Parathyroid adenoma (tissue), 2 donors: ENCODE results near the gene SAMD4A.

Experiments
- H2AFZ ChIP-seq: fragments of 300-600 bp; sonication (generic); one replicate; pipeline ENCODE4 v1.7.0; 2017; ENCODE audit warnings: antibody characterized with exemption, mild to moderate bottlenecking
- H3K27ac ChIP-seq: fragments of 300-600 bp; sonication (generic); one replicate; pipeline ENCODE4 v1.7.0; 2017
- H3K27me3 ChIP-seq: fragments of 300-600 bp; sonication (generic); one replicate; pipeline ENCODE4 v1.7.0; 2017; ENCODE audit warnings: low read length; ENCODE audit not compliant: control insufficient read depth, insufficient read depth
- H3K36me3 ChIP-seq: fragments of 300-600 bp; sonication (generic); one replicate; pipeline ENCODE4 v1.7.0; 2017; ENCODE audit warnings: low read length; ENCODE audit not compliant: control insufficient read depth, insufficient read depth
- H3K4me1 ChIP-seq: fragments of 300-600 bp; sonication (generic); one replicate; pipeline ENCODE4 v1.7.0; 2017; ENCODE audit warnings: control low read depth
- H3K4me2 ChIP-seq: fragments of 300-600 bp; sonication (generic); one replicate; pipeline ENCODE4 v1.7.0; 2017; ENCODE audit warnings: low read length
- H3K4me3 ChIP-seq: fragments of 300-600 bp; sonication (generic); one replicate; pipeline ENCODE4 v1.7.0; 2017; ENCODE audit warnings: low read depth, low read length
- H3K79me2 ChIP-seq: fragments of 300-600 bp; sonication (generic); one replicate; pipeline ENCODE4 v1.7.0; 2017; ENCODE audit warnings: control low read depth
- H3K9ac ChIP-seq: fragments of 300-600 bp; sonication (generic); one replicate; pipeline ENCODE4 v1.7.0; 2017; ENCODE audit warnings: mild to moderate bottlenecking
- H3K9me3 ChIP-seq: fragments of 300-600 bp; sonication (generic); one replicate; pipeline ENCODE4 v1.7.0; 2017; ENCODE audit warnings: low read length; ENCODE audit not compliant: control insufficient read depth
- CTCF ChIP-seq: fragments of 300-600 bp; sonication (generic); IDR thresholded peaks from one replicate; pipeline ENCODE4 v1.7.0; 2017; ENCODE audit warnings: antibody characterized with exemption, mild to moderate bottlenecking
- donor health status: primary hyperparathyroidism.

The SAMD4A gene

DNA sequence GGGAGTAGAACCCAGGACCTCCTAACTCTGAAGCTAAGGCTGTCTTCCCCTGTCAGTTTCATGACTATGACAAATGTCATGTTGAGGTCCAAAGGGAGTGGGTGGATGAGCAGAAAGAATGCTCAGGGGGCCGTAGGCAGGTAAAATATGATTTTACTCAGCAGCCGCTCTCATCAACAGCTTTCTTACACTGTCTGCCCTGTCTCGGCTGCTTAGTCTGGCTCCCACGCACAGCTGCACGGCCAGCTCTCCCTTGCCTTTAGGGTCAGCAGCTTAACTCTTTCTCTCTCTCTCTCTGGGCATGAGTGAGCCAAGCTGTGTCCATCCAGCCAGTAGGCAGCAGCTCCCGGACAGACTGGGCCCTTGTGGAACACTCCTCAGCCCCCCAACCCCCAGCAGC is 240.5 kb downstream of the SAMD4A start:
- Histone ChIP-seq H3K4me2 (no peak overlapping the region), H3K4me3 (no peak overlapping the region), H3K4me1 (peaks cover 12% of the 10 kb centered on the region), H3K9me3 (no peaks in the 10 kb centered on the region), H3K9ac (no peak overlapping the region), H3K27ac (no peak overlapping the region), H3K36me3 (no peaks in the 10 kb centered on the region), H3K27me3 (peaks cover 3% of the 10 kb centered on the region), H2AFZ (no peak overlapping the region), H3K79me2 (no peaks in the 10 kb centered on the region)
- no peak for TF ChIP-seq CTCF

GRCh38 chr14:54807881-54808280 is 241.0 kb downstream of the SAMD4A start:
- Histone ChIP-seq H3K27ac (no peak overlapping the region), H2AFZ (no peak overlapping the region), H3K9me3 (no peaks in the 10 kb centered on the region), H3K4me2 (no peak overlapping the region), H3K4me3 (no peak overlapping the region), H3K36me3 (no peaks in the 10 kb centered on the region), H3K9ac (no peak overlapping the region), H3K27me3 (peaks cover 3% of the 10 kb centered on the region), H3K4me1 (peaks cover 12% of the 10 kb centered on the region), H3K79me2 (no peaks in the 10 kb centered on the region)
- no peak for TF ChIP-seq CTCF

DNA sequence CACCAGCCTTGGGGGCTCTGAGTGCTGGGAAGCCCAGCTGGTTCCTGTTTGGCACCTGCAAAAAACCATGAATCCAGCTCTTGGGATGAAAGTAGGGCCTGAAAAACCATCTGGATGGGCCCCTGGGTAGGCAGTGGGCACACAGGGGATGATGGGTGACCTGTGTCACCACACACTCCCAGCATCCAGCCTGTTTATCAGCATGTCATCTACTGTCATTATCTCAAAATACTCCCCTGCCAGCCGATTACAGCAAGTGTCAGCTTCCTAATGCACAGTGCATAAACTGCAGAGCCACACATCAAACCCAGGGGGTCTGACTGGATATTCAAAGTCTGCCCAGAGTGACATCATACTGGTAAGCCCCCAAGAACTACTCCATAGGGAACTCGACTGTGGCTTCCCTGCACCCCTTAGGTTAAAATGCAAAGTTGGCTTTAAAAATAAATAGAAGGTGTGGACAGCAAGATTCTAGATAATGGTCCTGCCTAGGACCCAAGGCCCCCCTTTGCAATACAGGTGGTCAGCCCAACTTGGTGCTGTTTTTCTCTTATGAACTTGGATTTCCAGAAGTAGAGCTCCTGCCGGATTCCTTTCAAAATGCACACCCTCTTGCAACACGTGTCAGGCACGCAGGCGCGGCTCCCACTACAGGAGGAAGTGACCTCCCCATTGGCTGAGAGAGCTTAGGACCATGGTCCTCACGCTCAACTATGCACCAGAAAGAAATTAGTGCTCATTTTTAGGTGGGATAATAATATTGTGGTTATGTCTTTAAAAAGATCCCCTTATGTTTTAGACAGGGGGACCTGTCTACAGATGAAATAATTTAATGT is 241.6 kb downstream of the SAMD4A start:
- Histone ChIP-seq H3K4me1 (peaks cover 7% of the 10 kb centered on the region), H3K36me3 (no peaks in the 10 kb centered on the region), H3K27me3 (peaks cover 3% of the 10 kb centered on the region), H3K9ac (no peak overlapping the region), H3K9me3 (no peaks in the 10 kb centered on the region), H3K27ac (no peak overlapping the region), H3K4me3 (no peak overlapping the region), H3K4me2 (no peak overlapping the region), H2AFZ (no peak overlapping the region), H3K79me2 (no peaks in the 10 kb centered on the region)
- no peak for TF ChIP-seq CTCF

GRCh38 chr14:54809767-54810166 is 242.8 kb downstream of the SAMD4A start:
- Histone ChIP-seq H3K4me1 (peaks cover 4% of the 10 kb centered on the region), H3K4me2 (no peak overlapping the region), H2AFZ (no peak overlapping the region), H3K27me3 (peaks cover 3% of the 10 kb centered on the region), H3K9ac (no peak overlapping the region), H3K79me2 (no peaks in the 10 kb centered on the region), H3K4me3 (no peak overlapping the region), H3K27ac (no peak overlapping the region), H3K9me3 (no peaks in the 10 kb centered on the region), H3K36me3 (no peaks in the 10 kb centered on the region)
- TF ChIP-seq CTCF = no peak

DNA sequence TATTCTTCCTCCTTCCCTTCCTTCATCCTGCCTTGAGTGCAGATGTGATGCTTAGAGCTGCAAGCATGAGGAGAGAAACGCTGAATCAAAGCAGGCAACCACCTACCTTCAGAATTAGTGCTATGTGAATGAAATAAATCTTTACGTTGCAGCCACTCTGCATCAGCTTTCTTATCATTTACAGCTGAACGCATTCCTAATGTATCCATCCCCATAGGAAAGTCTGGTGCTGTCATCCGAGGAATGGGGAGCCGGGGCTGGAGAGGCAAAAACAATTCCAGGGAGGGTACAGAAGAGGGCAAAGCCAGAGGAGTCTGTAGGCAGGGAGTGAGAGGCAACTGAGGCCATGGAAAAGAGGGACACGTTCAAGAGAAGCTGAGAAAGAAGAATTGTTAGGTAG is 245.7 kb downstream of the SAMD4A start:
- H3K9me3 ChIP-seq = no peaks in the 10 kb centered on the region

More for the DNA sequence above, 245.7 kb downstream of the SAMD4A start:
- Histone ChIP-seq H3K4me3 (no peak overlapping the region), H3K27ac (no peak overlapping the region), H2AFZ (no peak overlapping the region), H3K36me3 (no peaks in the 10 kb centered on the region), H3K27me3 (peaks cover 3% of the 10 kb centered on the region), H3K4me1 (no peaks in the 10 kb centered on the region), H3K9ac (no peak overlapping the region), H3K4me2 (no peak overlapping the region), H3K79me2 (no peaks in the 10 kb centered on the region)
- TF ChIP-seq CTCF = no peak
